GM19467 (cell line): ENCODE results near the gene EREG.

Experiments
- ATAC-seq: cut with Tn5 transposase; IDR thresholded peaks from one replicate; pipeline ENCODE4 v1.9.1; 2021; ENCODE audit warnings: mild to moderate bottlenecking, moderate library complexity; ENCODE audit not compliant: unreplicated experiment

EREG gene

GRCh38 chr4:74364652-74365491, at the start of gene EREG:
Gene EREG (plus strand): TSS chr4:74365145. CDS start chr4:74365309, 164 bp downstream.
- ATAC-seq, result peak; percentile 44

GRCh38 chr4:74315376-74315775, 49.6 kb upstream of the EREG start:
- ATAC-seq, result no peak

GRCh38 chr4:74316397-74316796, 48.5 kb upstream of the EREG start:
- no peak for ATAC-seq

GRCh38 chr4:74317616-74318246, 47.2 kb upstream of the EREG start:
- ATAC-seq, result no peak

GRCh38 chr4:74318276-74318675, 46.7 kb upstream of the EREG start:
- ATAC-seq, result no peak

- no peak for ATAC-seq
These were observed 45.5 kb upstream of the EREG start for GRCh38 chr4:74319470-74319869.

- peak; percentile 74 for ATAC-seq
These were observed 44.3 kb upstream of the EREG start for GRCh38 chr4:74320559-74321118.

GRCh38 chr4:74322301-74322700, 42.6 kb upstream of the EREG start:
- no peak for ATAC-seq

GRCh38 chr4:74323663-74324062, 41.3 kb upstream of the EREG start:
- no peak for ATAC-seq

- ATAC-seq, result no peak
These were observed 40.7 kb upstream of the EREG start for GRCh38 chr4:74324262-74324661.

GRCh38 chr4:74325886-74326285, 39.1 kb upstream of the EREG start:
- no peak for ATAC-seq

- ATAC-seq, result no peak
These were observed 37.2 kb upstream of the EREG start for GRCh38 chr4:74327762-74328161.

GRCh38 chr4:74328501-74328900, 36.4 kb upstream of the EREG start:
- no peak for ATAC-seq

GRCh38 chr4:74329307-74329706, 35.6 kb upstream of the EREG start:
- ATAC-seq, result no peak

- no peak for ATAC-seq
These were observed 34.6 kb upstream of the EREG start for GRCh38 chr4:74330295-74330750.

- ATAC-seq, result no peak
These were observed 33.7 kb upstream of the EREG start for GRCh38 chr4:74331252-74331651.

GRCh38 chr4:74331944-74332343, 33.0 kb upstream of the EREG start:
- ATAC-seq, result no peak

- no peak for ATAC-seq
These were observed 30.3 kb upstream of the EREG start for GRCh38 chr4:74334636-74335035.

GRCh38 chr4:74335341-74336021, 29.5 kb upstream of the EREG start:
- ATAC-seq, result peak; percentile 91

GRCh38 chr4:74338792-74339333, 26.1 kb upstream of the EREG start:
- ATAC-seq, result no peak

GRCh38 chr4:74339501-74339900, 25.4 kb upstream of the EREG start:
- ATAC-seq, result no peak
